Memory B cell (primary cell): Measurements from ENCODE around the gene PYHIN1.

Source experiments
- ATAC-seq: fragments of 150-1000 bp; cut with Tn5 transposase; 2 replicates; pipeline ENCODE4 v1.10.0; 2021; ENCODE audit warnings: low read depth, mild to moderate bottlenecking, moderate library complexity
- DNase-seq, 2 donors: peaks; one replicate each; pipeline ENCODE4 v3.0.0; 2022; ENCODE audit warnings: low spot score in 2 of 2
- H3K27ac Mint-ChIP-seq: one replicate; pipeline ENCODE4 v1.8.0; 2022; ENCODE audit warnings: mild to moderate bottlenecking, moderate library complexity, mixed read lengths
- H3K27me3 Mint-ChIP-seq: one replicate; pipeline ENCODE4 v1.8.0; 2022; ENCODE audit warnings: mixed read lengths
- H3K36me3 Mint-ChIP-seq: one replicate; pipeline ENCODE4 v1.8.0; 2022; ENCODE audit warnings: mild to moderate bottlenecking, mixed read lengths
- H3K4me1 Mint-ChIP-seq: one replicate; pipeline ENCODE4 v1.8.0; 2022; ENCODE audit warnings: mixed read lengths
- H3K4me3 Mint-ChIP-seq: one replicate; pipeline ENCODE4 v1.8.0; 2022; ENCODE audit warnings: mild to moderate bottlenecking, moderate library complexity, mixed read lengths
- H3K9me3 Mint-ChIP-seq: one replicate; pipeline ENCODE4 v1.8.0; 2022; ENCODE audit warnings: mixed read lengths

The PYHIN1 gene

DNA sequence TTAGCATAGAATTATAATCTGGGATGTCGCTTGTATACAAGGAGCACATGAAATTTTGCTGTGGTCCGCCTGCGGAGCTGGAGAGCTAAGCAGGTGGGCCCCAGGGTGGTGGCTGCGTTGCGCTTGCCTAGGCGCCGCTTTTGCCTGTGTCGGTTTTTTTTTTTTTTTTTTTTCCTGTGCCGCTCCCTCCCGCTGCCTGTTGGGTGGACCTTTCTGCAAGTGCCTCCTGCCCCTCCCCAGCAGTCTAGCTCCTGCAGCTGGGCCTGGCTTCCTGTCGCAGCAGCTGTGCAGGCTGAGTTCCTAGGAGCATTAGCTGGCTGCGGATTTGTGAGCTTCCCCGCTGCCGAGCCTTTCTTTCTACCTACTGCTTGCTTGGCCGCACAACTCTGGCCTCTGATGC lies 20.6 kb downstream of the PYHIN1 start:
- DNase-seq (peak; percentile 33 to 36), ATAC-seq (peak; percentile 79)
- Mint-ChIP-seq H3K4me1 (peaks cover 20% of the 10 kb centered on the region), H3K4me3 (peak overlapping the region; percentile 75), H3K9me3 (peaks cover 3% of the 10 kb centered on the region), H3K36me3 (peaks cover 16% of the 10 kb centered on the region), H3K27me3 (no peaks in the 10 kb centered on the region), H3K27ac (peak overlapping the region; percentile 89)

DNA sequence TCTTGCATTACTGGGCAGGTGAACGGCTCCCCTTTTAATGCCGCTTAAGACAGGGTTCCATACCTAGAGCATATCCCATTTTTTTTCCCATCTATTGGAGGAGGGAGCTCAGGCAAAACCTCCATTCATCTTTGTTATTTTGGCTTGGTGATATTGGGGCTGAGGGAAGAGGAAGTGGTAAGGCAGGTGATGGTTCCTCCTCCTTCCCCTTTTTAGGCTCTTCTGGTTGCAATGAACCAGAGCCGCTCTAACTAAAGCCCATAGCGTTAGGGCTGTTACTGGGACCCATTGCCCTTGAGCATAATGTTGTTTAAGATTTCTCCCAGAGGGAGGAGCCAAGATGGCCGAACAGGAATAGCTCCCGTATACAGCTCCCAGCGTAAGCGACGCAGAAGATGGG lies 21.1 kb downstream of the PYHIN1 start:
- DNase-seq (peak in 1 of 2 donors; percentile 42), ATAC-seq (peak; percentile 93)
- Mint-ChIP-seq H3K36me3 (peaks cover 15% of the 10 kb centered on the region), H3K9me3 (peaks cover 3% of the 10 kb centered on the region), H3K4me3 (peak overlapping the region; percentile 75), H3K27me3 (no peaks in the 10 kb centered on the region), H3K4me1 (peaks cover 20% of the 10 kb centered on the region), H3K27ac (peak overlapping the region; percentile 89)

DNA sequence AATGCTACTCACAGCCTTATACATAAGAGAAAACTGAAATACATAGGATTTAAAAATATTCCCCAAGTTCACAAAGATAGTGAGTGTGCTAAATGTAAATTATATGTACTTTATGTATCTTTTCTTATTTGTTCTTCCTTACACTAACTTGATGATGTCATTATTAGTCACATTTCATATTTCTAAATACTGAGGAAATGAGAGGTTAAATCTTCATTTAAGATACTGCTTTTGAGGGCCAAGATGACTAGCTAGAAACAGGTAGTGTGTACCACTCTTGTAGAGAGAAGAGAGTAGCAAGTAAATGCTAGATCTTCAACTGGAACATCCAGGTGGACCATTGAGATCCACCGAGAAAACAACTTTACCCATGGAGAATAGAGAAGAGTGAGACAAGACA lies 29.8 kb downstream of the PYHIN1 start:
- Mint-ChIP-seq H3K36me3 (peaks cover 16% of the 10 kb centered on the region), H3K4me1 (peaks cover 2% of the 10 kb centered on the region), H3K27ac (no peak overlapping the region), H3K4me3 (no peak overlapping the region), H3K27me3 (no peaks in the 10 kb centered on the region), H3K9me3 (peaks cover 3% of the 10 kb centered on the region)
- DNase-seq = no peak
- no peak for ATAC-seq

DNA sequence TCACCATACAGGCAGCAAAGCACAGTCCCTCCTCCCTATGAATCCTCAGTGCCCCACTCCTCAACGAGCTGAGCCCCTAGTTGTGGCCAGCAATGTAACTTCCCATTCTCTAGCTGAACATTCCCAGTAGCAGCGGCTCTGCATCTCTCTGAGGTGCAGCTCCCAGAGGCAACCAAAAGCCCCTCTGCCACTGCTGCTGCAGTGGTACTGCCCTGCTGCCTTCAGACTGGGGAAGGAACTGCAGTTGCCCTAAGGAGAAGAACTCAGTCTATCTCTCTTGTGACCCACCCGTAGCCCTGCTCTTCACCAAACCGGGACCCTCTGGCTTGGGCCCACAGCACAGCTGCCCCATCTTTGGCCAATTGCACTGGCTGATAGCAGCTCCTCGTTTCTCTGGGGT lies 31.6 kb downstream of the PYHIN1 start:
- peaks cover 17% of the 10 kb centered on the region for H3K36me3 Mint-ChIP-seq
- H3K9me3 Mint-ChIP-seq = peaks cover 3% of the 10 kb centered on the region
- H3K4me3 Mint-ChIP-seq = no peak overlapping the region
- H3K27ac Mint-ChIP-seq = no peak overlapping the region
- H3K4me1 Mint-ChIP-seq = peaks cover 2% of the 10 kb centered on the region
- no peak for ATAC-seq
- no peak for DNase-seq
- H3K27me3 Mint-ChIP-seq = no peaks in the 10 kb centered on the region

DNA sequence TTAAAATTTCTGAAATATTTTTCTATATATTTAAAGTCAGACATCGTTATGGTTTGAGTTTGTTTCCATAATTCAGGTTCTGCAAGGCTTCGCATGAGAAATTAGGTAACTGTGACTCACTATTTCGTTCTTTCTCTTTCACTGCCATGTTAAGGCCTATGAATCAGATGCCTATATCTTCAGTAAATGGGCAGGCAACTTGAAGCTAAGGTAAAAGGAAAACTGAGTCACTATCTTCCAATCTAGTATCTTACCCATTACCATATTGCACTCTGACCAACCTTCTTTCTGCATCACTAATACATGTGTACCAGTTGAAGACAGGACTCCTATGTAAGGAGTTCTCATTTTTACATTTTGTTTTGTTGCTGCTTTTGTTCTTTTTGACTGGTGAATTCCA lies 37.8 kb downstream of the PYHIN1 start:
- H3K9me3 Mint-ChIP-seq = peaks cover 6% of the 10 kb centered on the region
- H3K27me3 Mint-ChIP-seq = no peaks in the 10 kb centered on the region
- H3K27ac Mint-ChIP-seq = no peak overlapping the region
- H3K4me1 Mint-ChIP-seq = peaks cover 8% of the 10 kb centered on the region
- H3K36me3 Mint-ChIP-seq = peaks cover 19% of the 10 kb centered on the region
- DNase-seq (no peak), ATAC-seq (no peak)
- no peak overlapping the region for H3K4me3 Mint-ChIP-seq

DNA sequence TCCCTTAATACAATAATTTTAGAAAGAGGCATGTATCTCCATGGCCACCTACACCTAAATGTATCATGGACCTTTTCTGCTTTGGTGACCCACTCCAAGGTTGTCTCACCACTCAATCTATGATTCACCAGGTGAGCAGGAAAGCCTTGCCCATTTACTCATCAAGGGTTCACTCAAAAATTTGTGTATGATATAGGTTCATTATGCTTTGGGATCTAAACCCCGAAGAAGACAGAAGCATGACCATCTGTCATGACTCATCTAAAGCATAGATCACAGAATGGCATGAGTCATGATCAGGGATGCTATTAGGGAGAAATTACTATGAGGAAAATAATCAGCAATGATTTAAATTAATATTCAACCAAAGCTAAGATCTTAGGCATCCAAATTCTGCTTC lies 38.5 kb downstream of the PYHIN1 start:
- ATAC-seq (no peak), DNase-seq (no peak)
- H3K9me3 Mint-ChIP-seq = peaks cover 6% of the 10 kb centered on the region
- no peak overlapping the region for H3K4me3 Mint-ChIP-seq
- no peaks in the 10 kb centered on the region for H3K27me3 Mint-ChIP-seq
- H3K36me3 Mint-ChIP-seq = peaks cover 19% of the 10 kb centered on the region
- peak overlapping the region; percentile 53 for H3K27ac Mint-ChIP-seq
- peaks cover 8% of the 10 kb centered on the region for H3K4me1 Mint-ChIP-seq

DNA sequence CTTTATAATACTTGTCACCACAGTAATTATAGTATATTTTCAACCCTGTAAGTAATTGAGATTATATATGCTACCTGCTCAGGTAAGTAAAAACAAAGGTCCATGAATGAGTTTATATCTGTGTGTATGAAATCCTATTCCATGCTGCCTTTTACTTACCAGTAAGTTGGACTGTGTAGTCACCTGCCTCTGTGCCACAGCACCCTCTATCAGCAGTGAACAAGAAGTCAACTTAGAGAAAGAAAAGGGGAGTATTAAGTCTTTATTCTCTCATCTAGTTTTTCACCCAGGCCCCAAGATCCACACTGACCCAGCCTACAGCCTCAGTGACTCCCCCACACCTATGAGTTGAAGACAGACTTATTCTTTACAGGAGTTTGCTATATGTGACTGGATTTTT lies 41.5 kb downstream of the PYHIN1 start:
- peaks cover 10% of the 10 kb centered on the region for H3K4me1 Mint-ChIP-seq
- peak overlapping the region; percentile 12 for H3K27ac Mint-ChIP-seq
- no peak overlapping the region for H3K4me3 Mint-ChIP-seq
- ATAC-seq (peak; percentile 72), DNase-seq (no peak)
- peaks cover 3% of the 10 kb centered on the region for H3K9me3 Mint-ChIP-seq
- H3K27me3 Mint-ChIP-seq = no peaks in the 10 kb centered on the region
- H3K36me3 Mint-ChIP-seq = peaks cover 16% of the 10 kb centered on the region

DNA sequence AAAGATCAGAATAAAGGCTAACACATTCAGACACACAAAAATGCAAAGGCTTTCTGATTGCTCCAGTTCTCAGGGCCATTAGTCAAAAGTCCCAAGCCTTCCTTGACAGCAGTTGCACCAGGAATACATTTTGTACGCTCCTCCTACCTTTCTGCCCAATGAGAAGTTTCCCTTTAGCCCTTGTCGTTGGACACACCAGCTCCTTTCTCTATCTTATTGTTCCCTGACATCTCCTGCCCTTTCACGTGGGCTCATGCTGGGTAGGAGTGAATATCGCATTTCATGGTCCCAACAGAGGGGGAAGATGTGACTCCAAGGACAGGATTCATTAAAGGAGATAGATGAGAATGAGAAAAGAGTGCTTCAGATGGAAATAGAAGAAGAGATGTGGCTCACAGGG lies 44.9 kb downstream of the PYHIN1 start:
- no peak for DNase-seq
- peak overlapping the region; percentile 28 for H3K27ac Mint-ChIP-seq
- H3K36me3 Mint-ChIP-seq = peaks cover 20% of the 10 kb centered on the region
- no peak overlapping the region for H3K4me3 Mint-ChIP-seq
- H3K27me3 Mint-ChIP-seq = no peaks in the 10 kb centered on the region
- H3K9me3 Mint-ChIP-seq = peaks cover 5% of the 10 kb centered on the region
- peaks cover 6% of the 10 kb centered on the region for H3K4me1 Mint-ChIP-seq
- ATAC-seq = no peak

DNA sequence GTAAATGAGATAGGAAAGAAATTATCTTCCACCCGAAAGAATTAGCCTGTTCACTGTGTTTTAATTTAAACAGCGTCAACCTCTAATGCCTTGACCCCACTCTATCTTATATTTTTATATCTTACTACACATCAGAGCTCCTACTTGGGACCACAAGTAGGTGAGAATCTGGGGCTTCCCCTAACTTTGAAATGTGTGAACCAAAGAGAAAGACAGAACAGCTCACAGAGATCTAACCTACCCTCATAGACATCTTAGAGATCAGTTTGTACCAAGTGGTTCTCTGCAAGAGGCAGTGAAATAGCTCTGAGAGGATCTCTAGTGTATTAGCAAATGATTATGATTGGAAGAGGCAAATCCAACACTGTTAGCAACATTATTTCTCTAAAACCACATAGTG lies 47.4 kb downstream of the PYHIN1 start:
- H3K27ac Mint-ChIP-seq = no peak overlapping the region
- H3K36me3 Mint-ChIP-seq = peaks cover 35% of the 10 kb centered on the region
- H3K27me3 Mint-ChIP-seq = no peaks in the 10 kb centered on the region
- H3K4me1 Mint-ChIP-seq = peaks cover 4% of the 10 kb centered on the region
- no peak overlapping the region for H3K4me3 Mint-ChIP-seq
- DNase-seq = no peak
- no peak for ATAC-seq
- peaks cover 13% of the 10 kb centered on the region for H3K9me3 Mint-ChIP-seq

DNA sequence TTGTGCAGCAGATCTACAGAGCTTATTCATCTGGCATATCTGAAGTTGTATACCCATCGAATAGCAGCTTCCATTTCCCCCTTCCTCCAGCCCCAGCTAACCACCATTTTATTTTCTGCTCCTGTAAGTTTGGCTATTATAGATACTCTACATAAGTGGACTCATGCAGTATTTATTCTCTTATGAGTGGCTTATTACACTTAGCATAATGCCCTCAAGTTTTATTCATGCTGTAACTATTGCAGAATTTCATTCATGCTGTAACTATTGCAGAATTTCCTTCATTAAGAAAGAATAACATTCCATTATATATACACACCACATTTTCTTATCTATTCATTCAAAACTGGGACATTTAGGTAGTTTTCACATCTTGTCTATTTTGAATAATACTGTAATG lies 47.9 kb downstream of the PYHIN1 start:
- H3K36me3 Mint-ChIP-seq = peaks cover 35% of the 10 kb centered on the region

DNA sequence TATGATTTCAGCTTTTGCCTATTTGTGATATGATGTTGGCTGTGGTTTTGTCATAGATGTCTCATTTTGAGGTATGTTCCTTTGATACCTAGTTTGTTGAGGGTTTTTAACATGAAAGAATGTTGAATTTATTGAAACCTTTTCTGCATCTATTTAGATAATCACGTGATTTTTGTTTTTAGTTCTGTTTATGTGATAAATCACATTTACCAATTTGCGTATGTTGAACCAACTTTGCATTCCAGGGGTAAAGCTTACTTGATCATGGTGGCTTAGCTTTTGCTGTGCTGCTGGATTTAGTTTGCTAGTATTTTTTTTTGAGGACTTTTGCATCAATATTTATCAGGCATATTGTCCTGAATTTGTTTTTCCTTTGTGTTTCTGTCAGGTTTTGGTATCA lies 51.9 kb downstream of the PYHIN1 start:
- H3K36me3 Mint-ChIP-seq = peaks cover 45% of the 10 kb centered on the region
- H3K4me3 Mint-ChIP-seq = no peak overlapping the region
- ATAC-seq = no peak
- peaks cover 2% of the 10 kb centered on the region for H3K4me1 Mint-ChIP-seq
- peaks cover 18% of the 10 kb centered on the region for H3K9me3 Mint-ChIP-seq
- H3K27me3 Mint-ChIP-seq = no peaks in the 10 kb centered on the region
- DNase-seq = no peak
- H3K27ac Mint-ChIP-seq = no peak overlapping the region

More for the DNA sequence above, 47.9 kb downstream of the PYHIN1 start:
- no peak for DNase-seq
- peaks cover 13% of the 10 kb centered on the region for H3K9me3 Mint-ChIP-seq
- peaks cover 4% of the 10 kb centered on the region for H3K4me1 Mint-ChIP-seq
- no peaks in the 10 kb centered on the region for H3K27me3 Mint-ChIP-seq
- H3K27ac Mint-ChIP-seq = no peak overlapping the region
- ATAC-seq = no peak
- H3K4me3 Mint-ChIP-seq = no peak overlapping the region

DNA sequence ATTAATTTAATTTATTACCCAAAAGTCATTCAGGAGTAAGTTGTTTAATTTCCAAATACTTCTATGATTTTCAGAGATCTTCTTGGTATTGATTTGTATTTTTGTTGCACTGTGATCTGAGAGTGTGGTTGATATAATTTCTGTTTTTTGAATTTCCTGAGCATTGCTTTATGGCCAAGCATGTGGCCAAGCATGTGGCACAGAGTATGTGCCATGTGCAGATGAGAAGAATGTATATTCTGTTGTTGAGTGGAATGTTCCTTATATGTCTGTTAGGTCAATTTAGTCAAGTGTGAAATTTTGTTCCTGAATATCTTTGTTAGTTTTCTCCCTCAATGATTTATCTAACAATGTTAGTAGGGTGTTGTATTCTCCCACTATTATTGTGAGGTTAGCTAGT lies 53.0 kb downstream of the PYHIN1 start:
- ATAC-seq (no peak), DNase-seq (no peak)
- Mint-ChIP-seq H3K4me3 (no peak overlapping the region), H3K4me1 (no peaks in the 10 kb centered on the region), H3K9me3 (peaks cover 19% of the 10 kb centered on the region), H3K27me3 (no peaks in the 10 kb centered on the region), H3K27ac (no peak overlapping the region), H3K36me3 (peaks cover 44% of the 10 kb centered on the region)

DNA sequence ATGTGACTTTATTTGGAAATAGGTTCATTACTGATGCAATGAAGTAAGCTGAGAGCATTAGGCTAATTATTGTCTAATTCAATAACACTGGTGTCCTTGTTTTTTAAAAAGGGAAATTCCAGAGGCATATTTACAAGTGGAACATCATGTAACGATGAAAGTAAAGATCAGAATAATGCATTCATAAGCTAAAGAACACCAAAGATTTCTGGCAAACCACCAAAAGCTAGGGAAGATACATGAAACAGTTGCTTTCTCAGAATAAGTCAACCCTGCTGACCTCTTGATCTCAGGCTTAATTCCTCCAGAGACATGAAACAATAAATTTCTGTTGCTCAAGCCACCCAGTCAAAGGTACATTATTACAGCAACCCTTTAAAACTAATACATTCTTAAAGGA lies 58.1 kb downstream of the PYHIN1 start:
- Mint-ChIP-seq H3K9me3 (peaks cover 22% of the 10 kb centered on the region), H3K36me3 (peaks cover 44% of the 10 kb centered on the region), H3K4me3 (no peak overlapping the region), H3K4me1 (peaks cover 3% of the 10 kb centered on the region), H3K27ac (no peak overlapping the region), H3K27me3 (no peaks in the 10 kb centered on the region)
- ATAC-seq (no peak), DNase-seq (no peak)

DNA sequence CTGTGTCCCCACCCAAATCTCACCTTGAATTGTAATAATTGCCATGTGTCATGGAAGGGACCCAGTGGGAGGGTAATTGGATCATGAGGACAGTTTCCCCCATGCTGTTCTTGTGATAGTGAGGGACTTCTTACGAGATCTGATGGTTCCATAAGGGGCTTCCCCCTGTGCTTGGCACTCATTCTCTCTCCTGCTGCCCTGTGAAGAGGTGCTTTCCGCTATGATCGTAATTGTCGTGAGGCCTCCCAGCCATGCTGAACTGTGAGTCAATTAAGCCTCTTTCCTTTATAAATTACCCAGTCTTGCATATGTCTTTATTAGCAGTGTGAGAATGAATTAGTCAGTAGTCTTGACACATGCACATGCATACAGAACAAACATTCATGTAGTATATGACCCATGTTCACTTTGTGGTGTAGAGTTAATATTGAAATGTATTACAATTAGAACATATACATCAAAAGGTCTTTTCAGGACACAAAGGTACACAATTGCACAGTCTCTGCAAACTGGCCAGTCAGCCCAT lies 61.5 kb downstream of the PYHIN1 start:
- Mint-ChIP-seq H3K4me1 (peaks cover 20% of the 10 kb centered on the region), H3K4me3 (no peak overlapping the region), H3K9me3 (peaks cover 16% of the 10 kb centered on the region), H3K36me3 (peaks cover 31% of the 10 kb centered on the region), H3K27ac (no peak overlapping the region), H3K27me3 (no peaks in the 10 kb centered on the region)
- no peak for DNase-seq
- ATAC-seq = no peak

DNA sequence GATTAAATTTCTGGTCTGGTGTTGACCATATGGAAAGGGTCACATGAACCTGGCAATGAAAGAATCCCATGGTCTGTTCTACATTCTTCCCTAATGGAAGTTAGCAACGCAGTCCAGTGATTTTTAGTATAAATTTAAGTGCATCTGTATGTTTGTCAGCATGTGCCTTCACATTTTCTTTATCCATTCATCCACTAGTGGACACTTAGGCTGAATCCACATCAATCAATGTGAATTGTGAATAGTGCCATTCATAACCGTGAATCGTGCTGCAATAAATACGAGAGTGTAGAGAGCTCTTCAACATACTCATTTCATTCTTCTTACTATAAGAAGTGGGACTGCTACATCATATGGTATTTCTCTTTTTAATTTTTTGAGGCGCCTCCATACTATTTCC lies 65.6 kb downstream of the PYHIN1 start:
- Mint-ChIP-seq H3K27ac (peak overlapping the region; percentile 31), H3K4me3 (no peak overlapping the region), H3K4me1 (peaks cover 26% of the 10 kb centered on the region), H3K36me3 (peaks cover 17% of the 10 kb centered on the region), H3K27me3 (no peaks in the 10 kb centered on the region), H3K9me3 (peaks cover 7% of the 10 kb centered on the region)
- DNase-seq = no peak
- no peak for ATAC-seq
